H1 (cell line): ENCODE measurements around the gene CRACDL. TPM values are rescaled to one million over a fixed set of nuclear protein-coding genes. Genes with fewer than 3 reads are reported as not detected.

Experiments
- CTCF ChIA-PET: fragments of 300-600 bp; sonication (Branson Sonifier 250); formaldehyde crosslinking; loops from one replicate; lab custom pipeline; 2021; ENCODE audit not compliant: partially characterized antibody; lab: Charles Lee
- POLR2A ChIA-PET: fragments of 300-600 bp; sonication (Branson Sonifier 250); formaldehyde crosslinking; loops from one replicate; lab custom pipeline; 2021; ENCODE audit warnings: inconsistent platforms; ENCODE audit not compliant: partially characterized antibody; lab: Charles Lee
- DNase-seq, 2 experiments: peaks; one replicate each; pipeline versions ENCODE4 v3.0.0 to v3.0.0-alpha.2; 2010 to 2022; ENCODE audit warnings: low spot score in 2 of 2, low read depth in 1 of 2, mixed read lengths in 1 of 2
- FAIRE-seq: peaks from 2 replicates; lab custom pipeline; 2011; peaks lifted over from hg19 to GRCh38; lab: Jason Lieb, UNC
- H2AFZ ChIP-seq: 2 replicates; pipeline ENCODE4 v1.8.1; 2012; ENCODE audit warnings: low read length, inconsistent platforms
- H2AK5ac ChIP-seq: 2 replicates; pipeline ENCODE4 v1.6.1; 2013; ENCODE audit warnings: low read depth, low read length
- H2BK120ac ChIP-seq: replicated peaks from 2 replicates; pipeline ENCODE3; 2013; ENCODE audit warnings: low read depth, low read length, inconsistent platforms
- H2BK12ac ChIP-seq: 2 replicates; pipeline ENCODE4 v1.6.1; 2013; ENCODE audit warnings: low read depth, low read length
- H2BK15ac ChIP-seq: 2 replicates; pipeline ENCODE4 v1.6.1; 2013; ENCODE audit warnings: low read length
- H2BK20ac ChIP-seq: 2 replicates; pipeline ENCODE4 v1.6.1; 2013; ENCODE audit warnings: low read length
- H2BK5ac ChIP-seq: 2 replicates; pipeline ENCODE4 v1.6.1; 2013; ENCODE audit warnings: low read depth, low read length
- H3K14ac ChIP-seq: 2 replicates; pipeline ENCODE4 v1.6.1; 2013; ENCODE audit warnings: inconsistent platforms; ENCODE audit not compliant: insufficient read length
- H3K18ac ChIP-seq: 2 replicates; pipeline ENCODE4 v1.6.1; 2013; ENCODE audit warnings: low read length; ENCODE audit errors: extremely low read depth
- H3K23ac ChIP-seq: 2 replicates; pipeline ENCODE4 v1.6.1; 2013; ENCODE audit warnings: inconsistent platforms; ENCODE audit not compliant: insufficient read length
- H3K23me2 ChIP-seq: 2 replicates; pipeline ENCODE4 v1.6.1; 2013; ENCODE audit warnings: low read depth, low read length
- H3K27ac ChIP-seq: 2 replicates; pipeline ENCODE4 v1.6.1; 2011; ENCODE audit warnings: low read depth, low read length, inconsistent platforms
- H3K27me3 ChIP-seq, 4 experiments: replicated peaks in 1 of 4; 1 replicate in 1 of 4; 2 replicates in 3 of 4; pipeline versions ENCODE4 v1.6.1 to v1.8.1; 2011 to 2013; ENCODE audit warnings: low read length in 3 of 4, mild to moderate bottlenecking in 3 of 4, inconsistent platforms in 2 of 4, mixed read lengths in 2 of 4, moderate library complexity in 1 of 4; ENCODE audit not compliant: control insufficient read depth in 3 of 4, insufficient read depth in 3 of 4; ENCODE audit errors: extremely low read depth in 1 of 4
- H3K36me3 ChIP-seq, 4 experiments: 2 replicates each; pipeline versions ENCODE4 v1.6.1 to v1.8.1; 2011 to 2013; ENCODE audit warnings: mild to moderate bottlenecking in 4 of 4, low read length in 3 of 4, moderate library complexity in 2 of 4, control low read depth in 1 of 4, inconsistent platforms in 1 of 4; ENCODE audit not compliant: insufficient read depth in 4 of 4, control insufficient read depth in 2 of 4
- H3K4ac ChIP-seq: replicated peaks from 2 replicates; pipeline ENCODE3; 2013; ENCODE audit warnings: low read length, low read depth, mixed read lengths, inconsistent platforms; ENCODE audit not compliant: insufficient read length
- H3K4me1 ChIP-seq, 4 experiments: replicated peaks in 1 of 4; 1 replicate in 1 of 4; 2 replicates in 3 of 4; pipeline versions ENCODE4 v1.6.1 to v1.8.1; 2011 to 2013; ENCODE audit warnings: low read length in 3 of 4, inconsistent platforms in 2 of 4, mixed read lengths in 1 of 4; ENCODE audit not compliant: insufficient read depth in 4 of 4, control insufficient read depth in 3 of 4
- H3K4me2 ChIP-seq, 2 experiments: 2 replicates each; pipeline versions ENCODE4 v1.6.1 to v1.8.1; 2011 to 2013; ENCODE audit warnings: low read depth in 2 of 2, low read length in 2 of 2, control low read depth in 1 of 2, inconsistent platforms in 1 of 2, mild to moderate bottlenecking in 1 of 2; ENCODE audit not compliant: insufficient read depth in 1 of 2
- H3K4me3 ChIP-seq, 4 experiments: fragments of 200-600, 300-600 bp in 1 of 4; sonication (generic), shearing (Covaris generic), sonication (Bioruptor Twin) in 1 of 4; 2 replicates each; pipeline versions ENCODE4 v1.5.1 to v1.8.1; 2011 to 2016; ENCODE audit warnings: low read length in 4 of 4, low read depth in 3 of 4, control low read depth in 2 of 4, inconsistent platforms in 2 of 4, mild to moderate bottlenecking in 2 of 4, mixed read lengths in 1 of 4, moderate library complexity in 1 of 4; ENCODE audit not compliant: insufficient read depth in 2 of 4; ENCODE audit errors: extremely low read depth in 1 of 4
- H3K56ac ChIP-seq: replicated peaks from 2 replicates; pipeline ENCODE3; 2013; ENCODE audit warnings: low read depth, mild to moderate bottlenecking, mixed read lengths, low read length, inconsistent platforms; ENCODE audit not compliant: insufficient read length
- H3K79me1 ChIP-seq: 2 replicates; pipeline ENCODE4 v1.6.1; 2013; ENCODE audit warnings: low read depth, low read length, control low read depth
- H3K79me2 ChIP-seq, 2 experiments: 2 replicates each; pipeline versions ENCODE4 v1.6.1 to v1.8.1; 2012 to 2013; ENCODE audit warnings: low read length in 2 of 2, mild to moderate bottlenecking in 2 of 2, inconsistent platforms in 1 of 2; ENCODE audit not compliant: insufficient read depth in 2 of 2, control insufficient read depth in 1 of 2
- H3K9ac ChIP-seq, 4 experiments: replicated peaks in 1 of 4; 1 replicate in 1 of 4; 2 replicates in 3 of 4; pipeline versions ENCODE4 v1.6.1 to v1.8.1; 2011 to 2013; ENCODE audit warnings: low read depth in 3 of 4, low read length in 3 of 4, control low read depth in 2 of 4, mild to moderate bottlenecking in 2 of 4, moderate library complexity in 2 of 4, inconsistent platforms in 1 of 4; ENCODE audit errors: extremely low read depth in 1 of 4
- H3K9me3 ChIP-seq, 2 experiments: 2 replicates each; pipeline versions ENCODE4 v1.6.1 to v1.8.1; 2012 to 2013; ENCODE audit warnings: mild to moderate bottlenecking in 2 of 2, moderate library complexity in 2 of 2, control low read depth in 1 of 2, inconsistent platforms in 1 of 2, low read depth in 1 of 2, low read length in 1 of 2, mixed read lengths in 1 of 2; ENCODE audit not compliant: insufficient read depth in 2 of 2
- H4K20me1 ChIP-seq, 2 experiments: replicated peaks in 1 of 2; 2 replicates each; pipeline versions ENCODE3 to v1.8.1; 2011 to 2013; ENCODE audit warnings: inconsistent platforms in 2 of 2, low read length in 2 of 2, mild to moderate bottlenecking in 1 of 2; ENCODE audit not compliant: insufficient read depth in 2 of 2, control insufficient read depth in 1 of 2
- H4K5ac ChIP-seq: 2 replicates; pipeline ENCODE4 v1.6.1; 2013; ENCODE audit warnings: low read length, low read depth, mixed read lengths, inconsistent platforms; ENCODE audit not compliant: insufficient read length
- H4K8ac ChIP-seq: 2 replicates; pipeline ENCODE4 v1.8.0; 2013; ENCODE audit warnings: mild to moderate bottlenecking, moderate library complexity, low read length, inconsistent platforms; ENCODE audit not compliant: insufficient read depth; ENCODE audit errors: extremely low read depth
- H4K91ac ChIP-seq: replicated peaks from 2 replicates; pipeline ENCODE3; 2013; ENCODE audit warnings: low read length, mixed read lengths, inconsistent platforms; ENCODE audit not compliant: insufficient read length
- BACH1 ChIP-seq: IDR thresholded peaks from 2 replicates; pipeline ENCODE4 v1.6.1; 2012; ENCODE audit warnings: low read length, improper control_type of control experiment
- FOSL1 ChIP-seq: IDR thresholded peaks from 2 replicates; pipeline ENCODE4 v1.6.1; 2011; ENCODE audit warnings: mild to moderate bottlenecking, low read depth, low read length, moderate library complexity; ENCODE audit not compliant: insufficient read depth
- SAP30 ChIP-seq: fragments of 300-600 bp; sonication (generic); IDR thresholded peaks from 2 replicates; pipeline ENCODE4 v1.7.1; 2012; ENCODE audit warnings: low read length, moderate library complexity, mild to moderate bottlenecking, inconsistent platforms; ENCODE audit not compliant: insufficient read depth, insufficient replicate concordance
- SUZ12 ChIP-seq: fragments of 200-600 bp; sonication (generic); IDR thresholded peaks from 2 replicates; pipeline ENCODE4 v1.6.1; 2012; ENCODE audit warnings: mild to moderate bottlenecking, inconsistent platforms, low read length, moderate library complexity, mixed read lengths
- TCF12 ChIP-seq: IDR thresholded peaks from 2 replicates; pipeline ENCODE4 v1.6.1; 2011; ENCODE audit warnings: low read depth, mild to moderate bottlenecking, low read length
- polyA plus RNA-seq, 7 experiments: library from polyadenylated mRNA; depleted of rRNA in 3 of 7; stranded (reverse) in 5 of 7; unstranded in 2 of 7; fragments of >200 nt in 5 of 7; fragments of 200-250 nt in 2 of 7; gene quantifications; 1 replicate in 5 of 7; 2 replicates in 1 of 7; 4 replicates in 1 of 7; pipeline versions ENCODE4 v1.2.1 to v1.2.3, GENCODE V29; 2011 to 2013; ENCODE audit warnings: missing spikeins in 2 of 7, mixed read lengths in 2 of 7
- total RNA-seq: library from RNA; stranded (reverse); fragmentation: NEBNext Ultra II Directional; extraction: Animal tissue kit (Norgen Biotek cat#: 25700); gene quantifications from 2 replicates; pipeline ENCODE4 v1.2.1, GENCODE V29; 2021
- TF ChIP-seq, protein P1 (sequence below): IDR thresholded peaks from 2 replicates; pipeline ENCODE4 v1.6.1; 2012; ENCODE audit warnings: inconsistent platforms

Gene CRACDL
- total and polyA plus RNA-seq, 2 of the 8 experiments (the other 6 are each of a cell fraction or from before 2014, with no cell fraction given), result 0.07 to 0.38 TPM

GRCh38 chr2:98753801-98754200 lies 182.2 kb downstream of the CRACDL start:
- H3K27ac ChIP-seq, result no peak overlapping the region
- H3K4me3 ChIP-seq, result no peak overlapping the region
- no peak overlapping the region for H2BK12ac ChIP-seq
- H2BK15ac ChIP-seq, result no peak overlapping the region
- no peak overlapping the region for H2BK5ac ChIP-seq
- H3K4ac ChIP-seq, result no peak overlapping the region
- ChIA-PET POLR2A (no interaction called here), CTCF (no interaction called here)
- H2BK120ac ChIP-seq, result no peak overlapping the region
- H3K23ac ChIP-seq, result no peak overlapping the region
- no peak for TF ChIP-seq TCF12
- no peak for TF ChIP-seq FOSL1
- TF ChIP-seq SAP30, result no peak
- TF ChIP-seq BACH1, result no peak
- TF ChIP-seq, protein P1, sequence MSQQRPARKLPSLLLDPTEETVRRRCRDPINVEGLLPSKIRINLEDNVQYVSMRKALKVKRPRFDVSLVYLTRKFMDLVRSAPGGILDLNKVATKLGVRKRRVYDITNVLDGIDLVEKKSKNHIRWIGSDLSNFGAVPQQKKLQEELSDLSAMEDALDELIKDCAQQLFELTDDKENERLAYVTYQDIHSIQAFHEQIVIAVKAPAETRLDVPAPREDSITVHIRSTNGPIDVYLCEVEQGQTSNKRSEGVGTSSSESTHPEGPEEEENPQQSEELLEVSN, result no peak
- TF ChIP-seq SUZ12, result no peak
- no peak overlapping the region for H3K18ac ChIP-seq
- H4K8ac ChIP-seq, result no peak overlapping the region
- H3K9ac ChIP-seq, result no peak overlapping the region
- H3K79me1 ChIP-seq, result no peaks in the 10 kb centered on the region; the same call in 1 of the 2 replicates
- H3K23me2 ChIP-seq, result no peaks in the 10 kb centered on the region
- no peaks in the 10 kb centered on the region for H3K4me1 ChIP-seq
- no peak overlapping the region for H2BK20ac ChIP-seq
- H3K4me2 ChIP-seq, result no peak overlapping the region
- no peaks in the 10 kb centered on the region for H3K27me3 ChIP-seq
- H3K56ac ChIP-seq, result no peak overlapping the region
- H3K14ac ChIP-seq, result no peak overlapping the region
- H3K36me3 ChIP-seq, result no peaks in the 10 kb centered on the region
- no peaks in the 10 kb centered on the region for H4K20me1 ChIP-seq
- no peak overlapping the region for H4K91ac ChIP-seq
- DNase-seq, result no peak
- H4K5ac ChIP-seq, result no peak overlapping the region
- no peak overlapping the region for H2AFZ ChIP-seq
- FAIRE-seq, result no peak
- H2AK5ac ChIP-seq, result no peak overlapping the region
- H3K9me3 ChIP-seq, result no peaks in the 10 kb centered on the region
- no peaks in the 10 kb centered on the region for H3K79me2 ChIP-seq
